OCI-LY3 (cell line): ENCODE measurements around the gene FOXD3.

Experiments
- CTCF ChIP-seq: fragments of 200-600, 300-600 bp; sonication (generic); IDR thresholded peaks from 2 replicates; pipeline ENCODE4 v1.5.1; 2014; ENCODE audit warnings: antibody characterized with exemption, low read length, low read depth
- EZH2phosphoT487 ChIP-seq: fragments of 200-600 bp; shearing (Covaris generic); IDR thresholded peaks from 2 replicates; pipeline ENCODE4 v1.6.1; 2018; ENCODE audit warnings: antibody characterized with exemption, mixed run types, low read depth

- TF ChIP-seq CTCF (no peak), EZH2phosphoT487 (no peak)
These were observed 27.4 kb upstream of the FOXD3 start for GRCh38 chr1:63294803-63295594.
